ENCODE results near the gene MTCL1.

The MTCL1 gene

GRCh38 chr18:8793445-8794155 lies 88.2 kb downstream of the MTCL1 start:
- DNase-seq (ENCODE audit: low read depth, low spot score): no peak

- peak; percentile 51 for DNase-seq (ENCODE audit: low read depth, low spot score)
Observed at GRCh38 chr18:8794156-8794933, 89.0 kb downstream of the MTCL1 start.

GRCh38 chr18:8794934-8795280 lies 89.6 kb downstream of the MTCL1 start:
- DNase-seq (ENCODE audit: low read depth, low spot score): no peak

GRCh38 chr18:8795586-8796325 lies 90.4 kb downstream of the MTCL1 start:
- DNase-seq (ENCODE audit: low read depth, low spot score): no peak

- DNase-seq (ENCODE audit: low read depth, low spot score): no peak
Observed at GRCh38 chr18:8797206-8797605, 91.8 kb downstream of the MTCL1 start.

GRCh38 chr18:8799001-8799400 lies 93.6 kb downstream of the MTCL1 start:
- DNase-seq (ENCODE audit: low read depth, low spot score): no peak

- DNase-seq (ENCODE audit: low read depth, low spot score): peak; percentile 40
Observed at GRCh38 chr18:8799596-8800441, 94.5 kb downstream of the MTCL1 start.

- peak; percentile 76 for DNase-seq (ENCODE audit: low read depth, low spot score)
Observed at GRCh38 chr18:8800445-8800844, 95.1 kb downstream of the MTCL1 start.

- DNase-seq (ENCODE audit: low read depth, low spot score): peak; percentile 49
Observed at GRCh38 chr18:8800876-8801262, 95.5 kb downstream of the MTCL1 start.

GRCh38 chr18:8801263-8801901 lies 96.0 kb downstream of the MTCL1 start:
- DNase-seq (ENCODE audit: low read depth, low spot score): no peak

GRCh38 chr18:8802017-8802672 lies 96.8 kb downstream of the MTCL1 start:
- no peak for DNase-seq (ENCODE audit: low read depth, low spot score)

- no peak for DNase-seq (ENCODE audit: low read depth, low spot score)
Observed at GRCh38 chr18:8803063-8803795, 97.9 kb downstream of the MTCL1 start.

GRCh38 chr18:8803957-8804356 lies 98.6 kb downstream of the MTCL1 start:
- DNase-seq (ENCODE audit: low read depth, low spot score): no peak

- DNase-seq (ENCODE audit: low read depth, low spot score): no peak
Observed at GRCh38 chr18:8805552-8805951, 100.2 kb downstream of the MTCL1 start.

GRCh38 chr18:8806100-8806797 lies 100.9 kb downstream of the MTCL1 start:
- DNase-seq (ENCODE audit: low read depth, low spot score): no peak

- DNase-seq (ENCODE audit: low read depth, low spot score): no peak
Observed at GRCh38 chr18:8806798-8807487, 101.6 kb downstream of the MTCL1 start.

GRCh38 chr18:8807488-8807805 lies 102.1 kb downstream of the MTCL1 start:
- DNase-seq (ENCODE audit: low read depth, low spot score): no peak

GRCh38 chr18:8808001-8808400 lies 102.6 kb downstream of the MTCL1 start:
- DNase-seq (ENCODE audit: low read depth, low spot score): no peak

- no peak for DNase-seq (ENCODE audit: low read depth, low spot score)
Observed at GRCh38 chr18:8809514-8809913, 104.2 kb downstream of the MTCL1 start.
